Fibroblast of peridontal ligament (primary cell): ENCODE results near the gene FIBCD1.
"Not testable (repeated sequence)": the region's sequence is repeated elsewhere in the genome, so short reads cannot be mapped to it uniquely, and the experiment has no call there.

ENCODE experiments used
- DNase-seq: peaks from one replicate; pipeline ENCODE4 v3.0.0-alpha.2; 2010; ENCODE audit errors: extremely low read depth

Gene FIBCD1

DNA sequence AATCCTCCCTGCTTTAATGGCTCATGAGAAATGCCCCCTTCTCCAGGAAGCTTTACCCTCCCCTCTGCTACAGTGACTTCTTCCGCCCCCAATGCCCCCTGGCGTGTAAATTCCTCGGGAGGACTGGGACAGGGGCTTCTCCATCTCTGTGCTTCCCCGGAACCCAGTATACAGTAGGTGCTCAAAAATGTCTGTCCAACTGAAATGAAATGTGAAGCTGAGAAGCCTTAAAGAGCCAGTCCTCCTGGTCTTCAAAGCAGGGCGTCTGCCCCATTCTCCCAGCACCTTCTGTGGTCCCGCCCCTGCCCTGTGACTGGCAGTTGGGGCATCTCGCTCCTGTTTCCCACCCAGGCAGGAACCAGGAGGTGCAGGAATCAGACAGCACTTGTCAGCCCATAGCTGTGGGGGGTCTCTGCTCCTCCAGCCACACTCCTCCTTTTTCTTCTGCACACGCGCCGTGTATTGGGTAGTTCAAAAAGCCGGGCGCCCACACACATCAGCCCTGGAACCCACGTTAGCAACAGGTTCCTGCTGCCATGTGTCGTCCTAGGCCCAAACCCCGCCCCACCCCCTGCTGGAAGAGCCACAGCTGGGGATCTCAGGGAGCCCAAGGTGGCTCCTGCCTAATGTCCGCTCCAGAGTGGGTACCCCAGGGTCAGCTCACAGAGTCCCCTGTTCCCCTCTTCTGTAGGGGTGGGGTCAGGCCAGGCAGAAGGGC is 16.0 kb downstream of the FIBCD1 start:
- DNase-seq, result no peak

DNA sequence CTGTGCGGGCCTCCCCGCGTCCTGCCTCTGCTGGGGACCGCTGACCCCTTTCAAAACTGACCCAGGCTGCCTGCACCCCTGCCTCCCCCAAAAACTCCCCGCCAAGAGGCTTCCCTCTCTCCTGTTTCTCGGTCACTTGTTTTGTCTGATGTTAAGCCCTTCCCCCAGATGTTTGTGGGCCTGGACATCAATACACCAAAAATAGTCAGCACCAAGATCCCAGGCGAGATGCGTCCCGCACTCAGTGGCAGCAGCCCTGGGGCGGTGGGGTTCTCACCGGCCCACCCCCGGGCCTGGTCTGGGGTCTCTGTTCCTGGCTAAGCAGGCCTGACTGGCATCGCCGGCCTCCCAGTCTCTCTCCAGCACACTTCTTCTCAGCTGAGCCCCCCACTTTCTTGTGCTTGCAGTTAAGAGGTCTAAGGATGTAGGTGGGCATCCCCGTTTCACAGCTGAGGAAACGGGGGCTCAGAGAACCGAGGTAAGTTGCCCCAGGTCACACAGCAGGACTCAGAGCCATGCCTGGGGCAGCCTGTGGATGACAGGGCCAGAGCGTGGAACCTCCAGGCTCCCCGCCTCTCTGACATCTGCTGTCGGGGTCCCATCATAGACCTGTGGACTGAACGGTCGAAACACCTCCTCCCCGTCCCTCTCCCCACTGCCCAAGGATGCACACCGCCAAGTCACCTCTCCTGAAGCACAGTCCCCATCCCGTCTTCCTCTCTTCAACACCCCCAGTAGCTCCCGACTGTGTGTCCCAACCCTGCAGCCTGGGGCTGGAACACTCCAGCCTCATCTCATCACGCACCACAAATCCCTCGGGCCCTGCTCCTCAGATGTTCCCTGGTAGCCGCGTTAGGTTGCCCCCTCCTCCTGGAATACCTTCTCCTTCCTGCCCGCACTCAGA is 16.8 kb downstream of the FIBCD1 start:
- DNase-seq, result no peak

DNA sequence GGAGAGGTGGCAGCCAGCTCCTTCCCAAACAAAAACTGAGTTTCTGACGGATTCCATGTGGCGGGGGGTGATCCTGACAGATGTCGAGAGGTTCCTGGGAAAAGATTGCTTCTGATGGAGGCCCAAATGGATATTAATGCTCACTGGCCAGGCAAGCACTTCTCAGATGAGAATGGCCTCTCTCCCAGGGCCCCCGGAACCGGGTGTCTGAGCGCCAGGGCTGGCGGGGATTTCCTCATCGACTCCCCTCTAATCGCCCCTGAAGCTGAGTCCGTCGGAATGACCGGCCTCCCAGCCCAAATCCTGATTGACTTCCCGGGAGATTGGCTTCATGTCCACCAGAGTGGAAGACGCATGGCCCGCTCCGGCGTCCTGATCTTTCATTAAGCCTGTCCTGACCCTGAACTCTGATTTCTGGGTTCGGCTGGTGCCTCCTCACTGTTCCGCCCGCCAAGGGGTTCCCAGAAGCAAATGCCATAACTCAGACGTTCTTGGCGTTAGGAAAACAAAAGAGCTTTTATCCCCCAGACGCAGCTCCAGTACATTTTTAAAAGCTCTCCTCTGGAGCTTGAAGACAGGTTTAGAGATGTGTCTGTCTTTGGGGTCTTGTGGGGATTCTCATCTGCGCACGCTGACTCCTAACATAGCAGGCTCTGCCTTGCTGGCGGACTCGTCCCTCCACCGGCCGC is 17.6 kb downstream of the FIBCD1 start:
- no peak for DNase-seq

DNA sequence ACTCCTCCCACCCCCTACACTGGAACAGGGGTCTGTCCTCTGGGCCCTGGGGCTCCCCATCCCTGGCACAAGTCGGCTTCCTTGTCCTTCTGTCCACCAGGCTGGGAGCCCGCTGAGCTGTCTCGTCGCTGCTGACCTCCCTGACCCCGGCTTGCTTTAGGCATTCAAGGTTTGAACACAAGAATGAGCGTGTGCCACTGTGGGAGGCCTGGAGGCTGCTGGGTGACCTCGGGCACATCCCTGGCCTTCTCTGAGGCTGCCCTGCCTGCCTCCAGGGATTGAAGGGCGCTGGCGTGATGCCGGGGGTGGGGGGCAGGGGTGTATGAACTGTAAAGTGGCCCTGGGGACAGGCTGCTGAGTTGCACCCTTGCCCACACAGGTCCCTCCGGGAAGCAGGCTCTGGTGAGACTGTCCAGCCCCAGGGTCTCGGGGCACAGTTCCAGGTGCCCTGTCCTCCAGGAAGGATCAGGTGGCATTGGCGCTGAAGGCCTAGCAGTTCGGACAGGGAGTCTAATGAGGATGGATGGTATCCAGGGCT is 18.2 kb downstream of the FIBCD1 start:
- DNase-seq, result no peak

DNA sequence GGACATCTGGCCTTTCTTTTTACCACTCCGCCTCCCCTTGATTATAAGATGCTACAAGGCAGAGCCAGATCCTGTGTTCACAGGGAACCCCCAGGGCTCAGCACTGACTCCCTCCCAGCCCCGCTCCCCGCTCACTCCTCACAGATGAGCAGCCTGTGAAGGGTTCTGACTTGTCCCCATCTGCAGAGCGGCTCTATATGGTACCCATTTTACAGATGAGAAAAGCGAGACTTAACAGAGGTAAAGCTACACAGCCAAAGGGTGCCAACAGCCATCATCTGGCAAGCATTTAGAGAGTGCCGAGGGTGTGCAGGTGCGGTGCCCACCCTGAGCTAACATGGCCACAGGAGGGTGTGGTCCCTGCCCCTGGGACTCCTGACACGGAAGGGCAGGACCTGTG is 18.8 kb downstream of the FIBCD1 start:
- DNase-seq, result no peak

DNA sequence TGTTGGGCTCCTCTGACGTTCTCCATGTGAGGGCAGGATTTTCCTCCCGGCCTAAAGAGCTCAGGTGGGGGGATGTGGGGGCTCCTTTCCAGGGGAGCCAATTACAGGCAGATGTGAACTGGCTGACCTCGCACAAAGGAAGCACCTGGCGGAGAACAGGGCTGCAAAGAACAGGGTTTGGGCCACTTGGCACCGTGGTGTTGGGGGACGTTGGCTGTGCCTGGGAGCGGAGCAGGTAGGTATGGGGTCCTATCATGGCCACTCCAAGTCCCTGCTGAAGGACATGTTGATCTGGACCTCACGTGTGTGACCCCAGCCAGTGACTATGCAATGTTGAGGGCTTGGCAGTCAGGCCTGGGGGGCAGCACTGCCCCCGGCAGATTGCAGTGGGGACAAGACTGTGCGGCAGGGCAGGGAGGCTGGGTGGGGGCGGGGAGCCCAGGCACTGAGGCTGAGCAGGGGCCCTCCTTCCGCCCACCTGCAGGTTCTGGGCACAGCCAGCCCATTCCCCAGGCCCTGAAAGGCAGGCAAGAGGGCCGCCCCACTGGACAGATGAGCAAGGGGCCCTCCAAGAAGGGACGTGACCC is 19.4 kb downstream of the FIBCD1 start:
- DNase-seq, result no peak

DNA sequence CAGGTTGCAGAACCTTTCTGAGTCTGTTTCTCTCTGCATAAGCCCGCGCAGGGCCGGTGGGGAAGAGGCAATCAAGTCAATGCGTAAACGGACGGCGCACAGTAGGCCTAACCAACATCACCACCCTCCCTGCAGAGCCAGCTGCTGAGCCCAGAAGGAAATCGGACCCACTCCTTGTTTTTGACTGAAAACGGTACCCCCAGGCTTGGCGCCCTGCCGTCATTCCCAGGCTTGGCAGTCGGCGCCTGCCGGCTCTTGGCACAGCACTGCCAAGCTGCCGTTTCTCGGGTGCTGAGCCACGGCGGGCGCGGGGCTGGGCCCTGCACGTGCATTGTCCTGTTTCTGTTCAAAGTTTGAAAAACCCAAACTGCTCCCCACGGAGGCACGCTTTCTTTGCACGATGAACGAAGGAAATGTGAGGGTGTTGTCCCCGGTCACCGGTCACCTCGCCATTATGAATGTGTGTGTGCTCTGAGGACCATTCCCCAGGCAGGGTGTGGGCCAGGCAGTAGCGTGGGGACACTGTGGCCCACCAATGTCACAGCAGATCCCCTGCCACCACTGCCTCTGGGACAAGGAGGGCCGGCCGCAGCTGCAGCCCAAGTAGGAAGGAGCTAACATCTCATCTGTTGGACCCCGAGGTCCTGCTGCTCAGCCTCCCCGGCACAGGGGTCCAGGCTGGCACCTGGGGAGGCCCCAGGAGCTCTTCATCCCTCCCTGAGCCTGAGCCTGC is 20.1 kb downstream of the FIBCD1 start:
- no peak for DNase-seq

DNA sequence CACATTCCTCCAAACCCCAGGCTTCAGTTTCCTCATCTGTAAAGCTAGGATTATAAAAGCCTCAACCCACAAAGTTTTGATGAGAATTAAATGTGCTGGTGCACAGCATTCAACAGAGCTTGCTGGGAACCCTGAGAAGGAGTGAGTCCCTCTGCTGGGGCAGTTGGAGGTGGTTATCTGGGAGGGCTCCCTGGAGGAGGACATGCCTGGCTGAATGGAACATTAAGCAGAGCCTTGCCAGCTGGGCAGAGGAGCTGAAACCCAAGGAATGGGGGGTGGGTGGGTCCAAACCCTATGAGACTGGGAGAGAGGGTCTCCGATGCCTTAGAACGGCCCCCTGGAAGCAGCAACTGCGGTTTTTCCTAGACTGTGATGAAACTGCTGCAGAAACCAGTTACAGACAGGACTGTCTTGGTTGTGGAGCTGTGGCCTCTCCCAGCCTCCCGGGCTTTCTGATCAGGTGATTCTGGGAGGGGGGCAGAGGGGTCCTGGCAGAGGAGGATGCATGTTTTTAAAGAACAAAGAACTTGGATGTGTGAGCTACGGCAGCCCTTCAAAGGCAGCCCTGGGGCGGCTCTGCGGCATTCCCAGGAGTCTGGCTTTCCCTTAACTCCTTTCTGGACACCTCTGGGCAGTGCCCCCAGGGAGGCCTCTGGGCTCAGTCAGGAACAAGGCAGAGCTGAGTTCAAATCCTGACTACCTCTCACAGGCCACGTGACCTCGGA is 20.8 kb downstream of the FIBCD1 start:
- no peak for DNase-seq

DNA sequence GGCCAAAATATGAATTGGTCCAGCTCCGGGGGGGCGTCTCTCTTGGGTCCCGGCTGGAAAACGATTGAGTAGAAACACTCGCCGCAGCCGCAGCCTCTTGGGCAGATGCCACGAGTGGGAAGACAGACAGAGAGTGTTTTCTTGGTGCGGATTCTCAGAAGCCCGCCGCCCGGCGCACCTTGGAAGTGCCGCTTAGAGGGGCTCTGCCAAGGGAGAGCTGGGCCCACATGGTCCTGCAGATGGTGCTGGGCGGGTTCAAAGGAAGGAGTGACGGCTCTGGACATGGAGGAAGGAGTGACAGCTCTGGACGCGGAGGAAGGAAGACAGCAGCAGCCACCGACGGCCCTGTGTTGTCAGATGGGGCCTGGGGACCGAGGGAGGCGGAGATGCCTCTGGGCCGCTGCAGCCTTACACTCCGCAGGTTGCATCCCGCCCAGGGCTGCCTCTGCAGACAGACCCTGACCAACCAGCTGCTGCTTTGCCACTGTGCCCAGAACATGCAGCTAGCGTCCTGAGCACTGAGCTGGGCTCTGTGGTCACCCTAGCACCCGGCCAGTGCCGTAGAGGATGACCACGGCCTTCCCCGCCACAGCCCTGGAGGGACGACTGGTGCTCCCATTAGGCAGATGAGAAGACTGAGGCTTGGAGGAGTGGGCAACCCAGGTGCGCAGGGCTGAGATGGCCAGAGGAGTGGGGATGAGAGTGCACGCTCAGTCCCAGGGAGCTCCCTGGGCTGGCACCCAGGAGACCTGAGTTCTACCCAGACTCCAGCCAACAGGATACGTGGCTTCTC is 21.7 kb downstream of the FIBCD1 start:
- DNase-seq, result no peak

DNA sequence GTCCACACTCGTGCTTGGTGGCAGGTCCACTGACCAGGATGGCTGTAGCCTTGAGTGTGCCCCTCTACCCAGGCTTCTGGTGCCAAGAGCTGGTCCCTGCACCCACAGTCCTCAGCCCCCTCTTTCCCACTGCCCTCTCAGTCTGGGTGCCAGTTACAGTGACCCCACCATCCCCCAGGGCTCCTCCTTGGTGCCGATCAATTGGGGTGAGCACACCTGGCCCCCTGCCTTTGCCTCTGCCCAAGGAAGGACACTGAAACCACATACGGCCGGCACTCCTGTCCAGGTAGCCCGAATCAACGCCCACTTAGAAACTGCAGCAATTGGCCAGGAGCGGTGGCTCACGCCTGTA is 24.0 kb downstream of the FIBCD1 start:
- DNase-seq, result no peak

DNA sequence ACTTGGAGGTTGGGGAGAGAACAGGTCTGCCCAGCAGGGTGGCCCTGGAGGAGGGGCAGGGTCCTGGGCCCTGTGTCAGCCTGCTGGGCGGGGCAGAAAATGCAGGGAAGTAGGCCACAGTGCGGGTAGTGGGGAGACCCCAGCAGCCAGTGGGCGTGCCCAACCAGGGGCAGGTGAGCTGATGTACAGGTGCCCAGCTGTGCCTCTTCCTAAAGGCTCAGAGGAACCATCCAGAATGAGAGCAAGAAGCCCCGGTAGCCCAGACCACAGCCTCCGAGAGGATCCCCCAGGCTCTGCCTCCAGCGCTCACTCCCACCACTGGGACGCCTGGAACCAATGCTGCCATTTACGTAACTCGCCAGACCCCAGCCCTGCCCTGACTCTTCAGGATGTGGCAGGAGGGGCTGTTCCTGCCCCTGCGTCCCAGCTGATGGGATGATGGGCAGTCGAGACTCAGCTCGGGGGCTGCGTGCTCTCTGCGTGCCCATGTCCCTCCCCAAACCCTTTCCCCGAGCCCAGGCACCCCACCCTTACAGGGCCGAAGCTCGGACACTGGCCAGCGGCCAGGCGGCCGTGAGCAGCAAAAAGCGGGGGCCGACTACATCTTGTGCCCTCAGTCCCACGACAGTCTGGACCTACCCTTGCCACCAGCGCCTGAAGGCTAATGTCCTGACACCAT is 24.5 kb downstream of the FIBCD1 start:
- DNase-seq, result no peak

DNA sequence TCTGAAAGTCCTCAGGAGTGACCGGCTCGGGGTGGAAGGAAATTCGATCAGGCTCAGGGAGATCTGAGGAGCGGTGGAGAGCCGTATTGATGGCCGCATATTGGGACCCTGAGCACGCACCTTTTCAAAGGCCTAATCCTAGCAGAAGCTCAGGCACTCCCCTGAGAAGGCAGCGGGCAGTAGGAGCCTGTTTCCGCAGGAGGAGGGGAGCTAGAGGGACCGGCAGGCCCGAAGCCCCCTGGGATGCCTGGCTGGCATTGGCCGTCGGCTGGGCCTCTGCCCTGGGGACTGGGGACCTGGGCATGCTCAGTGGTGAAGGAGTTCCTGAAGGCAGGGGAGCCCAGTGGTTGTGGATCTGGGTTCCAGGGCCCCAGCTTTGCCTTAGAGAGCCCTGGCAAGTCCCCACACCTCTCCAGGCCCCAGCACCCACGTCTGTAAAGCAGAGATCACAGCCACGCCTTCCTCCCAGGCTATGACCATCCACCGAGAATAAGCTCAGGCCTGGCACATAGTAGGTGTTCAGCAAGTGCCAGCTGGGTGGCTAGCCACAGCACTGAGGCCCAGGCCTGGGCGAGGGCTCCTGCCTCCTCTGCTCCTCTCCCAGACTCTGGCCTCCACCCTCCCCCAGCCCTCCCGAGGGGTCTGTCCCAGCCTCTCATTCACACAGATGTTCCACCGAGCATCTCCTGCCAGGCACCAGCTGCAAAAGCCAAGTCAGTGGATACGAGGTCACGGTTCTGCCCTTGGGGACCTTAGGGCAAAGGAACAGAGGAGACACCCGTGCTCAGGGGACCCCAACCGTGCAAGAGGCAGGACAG is 25.2 kb downstream of the FIBCD1 start:
- DNase-seq, result no peak

DNA sequence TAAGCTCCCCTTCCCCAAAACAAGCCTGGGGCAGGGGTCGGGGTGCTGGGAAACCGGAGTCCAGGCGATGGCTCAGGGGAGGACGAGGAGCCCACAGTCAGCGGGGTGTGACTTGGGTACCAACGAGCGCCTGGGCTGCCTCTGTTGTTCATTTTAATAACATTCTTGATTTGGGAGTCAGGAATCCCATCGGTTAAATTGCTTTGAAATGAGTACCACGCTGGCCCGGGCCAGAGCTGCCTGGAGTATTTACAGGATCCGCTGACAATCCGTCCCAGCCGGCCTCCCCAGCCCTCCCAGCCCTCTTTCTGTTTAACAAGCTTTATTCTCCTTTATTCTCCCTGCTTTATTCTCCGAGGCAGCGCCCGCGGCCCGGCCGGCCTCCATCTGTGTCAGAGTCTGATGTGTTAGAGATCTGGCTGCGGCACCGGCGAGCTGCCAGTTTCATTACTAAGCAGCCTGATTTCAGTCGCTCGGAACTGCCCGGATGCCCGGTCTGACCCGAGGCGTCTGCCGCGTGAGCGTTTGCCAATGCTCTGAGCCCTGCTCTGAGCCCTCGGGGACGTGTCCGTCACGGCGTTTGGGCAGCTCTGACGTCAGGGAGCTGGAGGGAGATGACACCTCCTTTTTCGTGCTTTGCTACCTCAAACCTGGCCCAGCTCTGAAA is 26.0 kb downstream of the FIBCD1 start:
- DNase-seq, result peak; percentile 75

DNA sequence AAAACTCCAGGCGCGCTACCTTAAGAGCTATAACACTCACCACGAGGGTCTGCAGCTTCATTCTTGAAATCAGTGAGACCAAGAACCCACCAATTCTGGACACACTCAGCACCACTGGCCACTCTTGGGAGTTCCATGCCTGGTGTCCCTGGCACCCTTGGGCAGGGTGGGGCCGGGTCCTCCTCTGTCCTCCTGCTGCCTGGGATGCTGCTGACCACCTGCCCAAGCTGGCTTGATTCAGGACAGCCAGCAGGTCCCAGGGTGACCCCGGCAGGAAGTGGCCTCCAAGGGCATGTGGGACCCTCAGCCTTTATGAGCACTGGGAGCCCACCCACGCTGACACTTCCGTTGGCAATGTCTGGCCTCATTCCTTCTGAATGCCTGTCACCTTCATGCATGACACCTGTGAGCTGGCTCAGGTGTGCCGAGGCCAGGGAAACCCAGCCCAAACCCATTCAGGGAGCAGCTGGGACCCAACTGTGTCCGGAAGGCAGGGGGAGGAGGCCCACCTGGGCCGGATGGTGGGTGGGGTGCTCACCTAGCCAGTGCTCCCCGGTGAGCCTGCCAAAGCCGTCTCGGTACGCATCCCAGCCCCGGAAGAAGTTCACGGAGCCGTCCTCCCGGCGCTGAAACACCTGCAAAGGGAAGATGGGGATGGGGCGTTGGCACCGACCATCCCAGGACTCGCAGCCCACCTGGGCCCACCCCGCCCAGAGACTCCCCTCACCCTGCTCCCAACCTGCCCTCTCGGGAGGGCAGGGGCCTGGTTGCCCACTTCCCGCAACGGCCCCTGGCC is 27.6 kb downstream of the FIBCD1 start:
- no peak for DNase-seq

DNA sequence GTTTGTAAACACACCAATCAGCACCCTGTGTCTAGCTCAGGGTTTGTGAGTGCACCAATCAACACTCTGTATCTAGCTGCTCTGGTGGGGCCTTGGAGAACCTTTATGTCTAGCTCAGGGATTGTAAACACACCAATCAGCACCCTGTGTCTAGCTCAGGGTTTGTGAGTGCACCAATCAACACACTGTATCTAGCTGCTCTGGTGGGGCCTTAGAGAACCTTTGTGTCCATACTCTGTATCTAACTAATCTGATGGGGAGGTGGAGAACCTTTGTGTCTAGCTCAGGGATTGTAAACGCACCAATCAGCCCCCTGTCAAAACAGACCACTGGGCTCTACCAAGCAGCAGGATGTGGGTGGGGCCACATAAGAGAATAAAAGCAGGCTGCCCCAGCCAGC is 28.4 kb downstream of the FIBCD1 start:
- DNase-seq, result not testable (repeated sequence)

DNA sequence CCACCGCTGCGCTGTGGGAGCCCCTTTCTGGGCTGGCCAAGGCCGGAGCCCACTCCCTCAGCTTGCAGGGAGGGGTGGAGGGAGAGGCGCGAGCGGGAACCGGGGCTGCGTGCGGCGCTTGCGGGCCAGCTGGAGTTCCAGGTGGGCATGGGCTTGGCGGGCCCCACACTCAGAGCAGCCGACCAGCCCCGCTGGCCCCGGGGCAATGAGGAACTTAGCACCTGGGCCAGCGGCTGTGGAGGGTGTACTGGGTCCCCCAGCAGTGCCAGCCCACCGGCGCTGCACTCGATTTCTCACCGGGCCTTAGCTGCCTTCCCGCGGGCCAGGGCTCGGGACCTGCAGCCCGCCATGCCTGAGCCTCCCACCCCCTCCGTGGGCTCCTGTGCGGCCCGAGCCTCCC is 29.0 kb downstream of the FIBCD1 start:
- DNase-seq, result not testable (repeated sequence)

DNA sequence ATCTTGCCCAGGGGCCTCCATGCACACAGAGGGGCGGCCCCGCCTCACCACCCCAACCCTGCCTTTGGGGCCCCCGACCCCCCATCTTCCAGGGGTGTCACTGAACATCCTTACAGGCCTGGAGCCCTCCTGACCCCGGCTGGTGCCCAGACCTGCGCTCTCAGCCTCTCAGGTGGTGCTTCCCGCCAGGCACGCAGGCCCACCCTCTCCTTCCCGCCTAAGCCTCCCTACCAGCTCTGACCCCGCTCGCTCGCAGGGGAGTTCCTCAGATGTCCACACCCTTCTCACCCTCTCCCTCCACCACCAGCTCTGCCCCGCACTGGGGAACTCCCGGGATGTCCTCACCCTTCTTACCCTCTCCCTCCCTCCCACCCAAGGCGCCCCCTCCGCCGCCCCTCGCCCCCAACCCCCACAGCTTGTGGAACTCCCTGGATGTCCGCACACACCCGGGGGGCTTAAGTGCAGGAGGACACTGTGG is 30.1 kb downstream of the FIBCD1 start:
- DNase-seq, result no peak
